Neural progenitor cell (in vitro differentiated cells): ENCODE results near the gene SAMHD1. TPM values are rescaled to one million over a fixed set of nuclear protein-coding genes. Genes with fewer than 3 reads are reported as not detected.

ENCODE experiments used
- DNase-seq: peaks from one replicate; pipeline ENCODE4 v3.0.0-alpha.2; 2016; ENCODE audit warnings: low spot score
- H2AFZ ChIP-seq: fragments of 200-600 bp; sonication (generic); replicated peaks from 2 replicates; pipeline ENCODE4 v1.6.1; 2016; ENCODE audit warnings: antibody characterized with exemption
- H3F3A ChIP-seq: fragments of 200-600 bp; sonication (generic); 2 replicates; pipeline ENCODE4 v1.6.1; 2016; ENCODE audit warnings: antibody characterized with exemption, low read depth
- H3K27ac ChIP-seq: fragments of 200-600 bp; sonication (generic); 2 replicates; pipeline ENCODE4 v1.5.1; 2016; ENCODE audit warnings: mild to moderate bottlenecking
- H3K27me3 ChIP-seq: fragments of 200-600 bp; sonication (generic); 2 replicates; pipeline ENCODE4 v1.6.1; 2016; ENCODE audit warnings: mild to moderate bottlenecking, moderate library complexity
- H3K36me3 ChIP-seq: fragments of 200-600 bp; sonication (generic); 2 replicates; pipeline ENCODE4 v1.5.1; 2016
- H3K4me1 ChIP-seq: fragments of 200-600 bp; sonication (generic); 2 replicates; pipeline ENCODE4 v1.6.1; 2016; ENCODE audit warnings: mixed run types
- H3K4me2 ChIP-seq: fragments of 200-600 bp; sonication (generic); 2 replicates; pipeline ENCODE4 v1.6.1; 2016
- H3K4me3 ChIP-seq: fragments of 200-600 bp; sonication (generic); 2 replicates; pipeline ENCODE4 v1.5.1; 2016
- H3K79me2 ChIP-seq: fragments of 200-600 bp; sonication (generic); 2 replicates; pipeline ENCODE4 v1.6.1; 2016; ENCODE audit warnings: low read depth
- H3K9ac ChIP-seq: fragments of 200-600 bp; sonication (generic); 2 replicates; pipeline ENCODE4 v1.6.1; 2016
- H3K9me3 ChIP-seq: fragments of 200-600 bp; sonication (generic); 2 replicates; pipeline ENCODE4 v1.5.1; 2016; ENCODE audit warnings: low read depth
- H4K20me1 ChIP-seq: fragments of 200-600 bp; sonication (generic); 2 replicates; pipeline ENCODE4 v1.6.1; 2016; ENCODE audit warnings: low read depth
- H3K27ac Mint-ChIP-seq: 3 replicates; pipeline ENCODE4 v1.8.0; 2021; ENCODE audit warnings: mixed read lengths
- H3K27me3 Mint-ChIP-seq: 2 replicates; pipeline ENCODE4 v1.8.0; 2022; ENCODE audit warnings: low read depth, mild to moderate bottlenecking, inconsistent platforms, moderate library complexity, mixed read lengths; ENCODE audit not compliant: insufficient read depth
- H3K36me3 Mint-ChIP-seq: 3 replicates; pipeline ENCODE4 v1.8.0; 2021; ENCODE audit warnings: mixed read lengths
- H3K4me1 Mint-ChIP-seq: 3 replicates; pipeline ENCODE4 v1.8.0; 2021; ENCODE audit warnings: mixed read lengths
- H3K4me3 Mint-ChIP-seq: 3 replicates; pipeline ENCODE4 v1.8.0; 2021; ENCODE audit warnings: mild to moderate bottlenecking, moderate library complexity, mixed read lengths
- H3K9me3 Mint-ChIP-seq: 3 replicates; pipeline ENCODE4 v1.8.0; 2020; ENCODE audit warnings: mixed read lengths
- CTCF ChIP-seq: fragments of 200-600 bp; sonication (generic); IDR thresholded peaks from 2 replicates; pipeline ENCODE4 v1.5.1; 2017; ENCODE audit warnings: antibody characterized with exemption, mild to moderate bottlenecking
- EZH2 ChIP-seq: fragments of 200-600 bp; sonication (generic); IDR thresholded peaks from 2 replicates; pipeline ENCODE4 v1.6.1; 2017; ENCODE audit warnings: antibody characterized with exemption, mild to moderate bottlenecking, moderate library complexity
- EZH2phosphoT487 ChIP-seq: fragments of 200-600 bp; sonication (generic); IDR thresholded peaks from 2 replicates; pipeline ENCODE4 v1.6.1; 2017; ENCODE audit warnings: antibody characterized with exemption
- total RNA-seq: library from RNA; depleted of rRNA; stranded (reverse); fragments of >200 nt; gene quantifications from 2 replicates; pipeline ENCODE4 v1.2.3, GENCODE V29; 2015; ENCODE audit warnings: low replicate concordance

Gene SAMHD1
- total RNA-seq, 1 donor from 2014 or later = 29.0 TPM

- H3K27ac Mint-ChIP-seq = no peak overlapping the region
- H3K9me3 ChIP-seq = peaks cover 5% of the 10 kb centered on the region
- no peak overlapping the region for H3K27ac ChIP-seq
- no peaks in the 10 kb centered on the region for H3K27me3 ChIP-seq
- peaks cover 5% of the 10 kb centered on the region for H3K4me1 Mint-ChIP-seq
- H3K4me3 ChIP-seq = no peak overlapping the region
- no peak overlapping the region for H3K9ac ChIP-seq
- no peaks in the 10 kb centered on the region for H3K4me1 ChIP-seq
- H3K27me3 Mint-ChIP-seq = peaks cover 8% of the 10 kb centered on the region
- no peak overlapping the region for H2AFZ ChIP-seq
- H3K36me3 Mint-ChIP-seq = peaks cover 15% of the 10 kb centered on the region
- H3K4me2 ChIP-seq = no peak overlapping the region
- H3K36me3 ChIP-seq = no peaks in the 10 kb centered on the region
- H3K4me3 Mint-ChIP-seq = no peak overlapping the region
- DNase-seq = no peak
- H3F3A ChIP-seq = no peaks in the 10 kb centered on the region
- H4K20me1 ChIP-seq = no peaks in the 10 kb centered on the region
- peaks cover 14% of the 10 kb centered on the region for H3K9me3 Mint-ChIP-seq
- no peak for TF ChIP-seq EZH2phosphoT487
- TF ChIP-seq CTCF = no peak
- no peak for TF ChIP-seq EZH2
- H3K79me2 ChIP-seq = no peaks in the 10 kb centered on the region
Measured at GRCh38 chr20:36989797-36990196, 38.3 kb upstream of the SAMHD1 start.

- H3K36me3 Mint-ChIP-seq = peaks cover 6% of the 10 kb centered on the region
- TF ChIP-seq CTCF = no peak
- TF ChIP-seq EZH2 = no peak
- TF ChIP-seq EZH2phosphoT487 = no peak
- no peaks in the 10 kb centered on the region for H3K4me1 ChIP-seq
- no peaks in the 10 kb centered on the region for H3K27me3 ChIP-seq
- peaks cover 8% of the 10 kb centered on the region for H3K27me3 Mint-ChIP-seq
- no peaks in the 10 kb centered on the region for H4K20me1 ChIP-seq
- H3K79me2 ChIP-seq = no peaks in the 10 kb centered on the region
- no peak overlapping the region for H3K27ac ChIP-seq
- no peak overlapping the region for H3K4me3 ChIP-seq
- H2AFZ ChIP-seq = no peak overlapping the region
- no peak overlapping the region for H3K27ac Mint-ChIP-seq
- H3K9me3 ChIP-seq = no peaks in the 10 kb centered on the region
- H3K4me1 Mint-ChIP-seq = peaks cover 5% of the 10 kb centered on the region
- DNase-seq = no peak
- H3K9me3 Mint-ChIP-seq = peaks cover 8% of the 10 kb centered on the region
- no peak overlapping the region for H3K4me2 ChIP-seq
- H3K4me3 Mint-ChIP-seq = no peak overlapping the region
- H3F3A ChIP-seq = no peaks in the 10 kb centered on the region
- no peak overlapping the region for H3K9ac ChIP-seq
- H3K36me3 ChIP-seq = no peaks in the 10 kb centered on the region
Measured at GRCh38 chr20:36988494-36988966, 37.0 kb upstream of the SAMHD1 start.

GRCh38 chr20:36984257-36984638, 32.7 kb upstream of the SAMHD1 start:
- H3K4me1 ChIP-seq = no peaks in the 10 kb centered on the region
- no peaks in the 10 kb centered on the region for H4K20me1 ChIP-seq
- no peak overlapping the region for H3K4me2 ChIP-seq
- no peaks in the 10 kb centered on the region for H3K9me3 ChIP-seq
- peaks cover 2% of the 10 kb centered on the region for H3K27me3 Mint-ChIP-seq
- no peaks in the 10 kb centered on the region for H3K36me3 Mint-ChIP-seq
- TF ChIP-seq CTCF (no peak), EZH2phosphoT487 (no peak), EZH2 (no peak)
- H3K4me1 Mint-ChIP-seq = peaks cover 2% of the 10 kb centered on the region
- no peaks in the 10 kb centered on the region for H3K79me2 ChIP-seq
- no peak overlapping the region for H3K4me3 Mint-ChIP-seq
- H3K27me3 ChIP-seq = no peaks in the 10 kb centered on the region
- H3K36me3 ChIP-seq = no peaks in the 10 kb centered on the region
- no peak overlapping the region for H3K4me3 ChIP-seq
- H3K9ac ChIP-seq = no peak overlapping the region
- H2AFZ ChIP-seq = no peak overlapping the region
- H3K27ac ChIP-seq = no peak overlapping the region
- no peak overlapping the region for H3K27ac Mint-ChIP-seq
- no peaks in the 10 kb centered on the region for H3F3A ChIP-seq
- no peak for DNase-seq
- no peaks in the 10 kb centered on the region for H3K9me3 Mint-ChIP-seq
